Esophagus squamous epithelium (tissue), 4 donors: ENCODE measurements around the gene MMUT.

Experiments used
- CTCF ChIP-seq, 6 experiments: fragments of 450-650 bp in 4 of 6; fragments of 200-600 bp in 2 of 6; sonication (generic) in 2 of 6; IDR thresholded peaks; one replicate each; pipeline ENCODE4 v1.5.1; 2016 to 2019; ENCODE audit warnings: antibody characterized with exemption in 6 of 6, mild to moderate bottlenecking in 4 of 6, moderate library complexity in 4 of 6
- POLR2A ChIP-seq, 4 donors: fragments of 450-650 bp; IDR thresholded peaks; one replicate each; pipeline ENCODE4 v1.6.1; 2017; ENCODE audit warnings: antibody characterized with exemption in 4 of 4, mild to moderate bottlenecking in 4 of 4, moderate library complexity in 3 of 4

- no peak for TF ChIP-seq CTCF (IDR thresholded peaks at IDR 0.05)
- no peak for TF ChIP-seq POLR2A (IDR thresholded peaks at IDR 0.05)
Measured at GRCh38 chr6:49416195-49416594, 46.9 kb downstream of the MMUT start.
